Caco-2 (cell line): ENCODE measurements around the gene COL15A1. TPM values are rescaled to one million over a fixed set of nuclear protein-coding genes. Genes with fewer than 3 reads are reported as not detected.

Source experiments
- BruUV-seq: library from RNA; stranded (reverse); fragments of 400-500 nt; replicated peaks from 2 replicates; lab custom pipeline; 2021; lab: Mats Ljungman, UMichigan
- CTCF ChIA-PET: fragments of 300-600 bp; sonication (Branson Sonifier 250); formaldehyde crosslinking; loops from one replicate; lab custom pipeline; 2022; ENCODE audit warnings: antibody characterized with exemption; lab: Charles Lee
- POLR2A ChIA-PET: fragments of 300-600 bp; sonication (Branson Sonifier 250); formaldehyde crosslinking; loops from one replicate; lab custom pipeline; 2022; ENCODE audit warnings: antibody characterized with exemption; lab: Charles Lee
- DNase-seq, 2 experiments: peaks; one replicate each; pipeline versions ENCODE4 v3.0.0 to v3.0.0-alpha.2; 2020 to 2022
- H3K27me3 ChIP-seq: replicated peaks from 2 replicates; pipeline ENCODE4 v1.6.0; 2011; ENCODE audit warnings: low read length; ENCODE audit not compliant: control insufficient read depth, insufficient read depth
- H3K36me3 ChIP-seq: 2 replicates; pipeline ENCODE4 v1.5.1; 2011; ENCODE audit warnings: low read length; ENCODE audit not compliant: control insufficient read depth, insufficient read depth
- H3K4me1 ChIP-seq: fragments of 250-450 bp; sonication (Bioruptor Pico); 2 replicates; pipeline ENCODE4 v1.5.1; 2020; ENCODE audit warnings: mild to moderate bottlenecking
- H3K4me3 ChIP-seq: 2 replicates; pipeline ENCODE4 v1.5.1; 2011; ENCODE audit warnings: low read depth, mild to moderate bottlenecking, control low read depth, low read length
- H3K9me3 ChIP-seq: fragments of 250-450 bp; sonication (Bioruptor Pico); 2 replicates; pipeline ENCODE4 v1.5.1; 2020; ENCODE audit warnings: mild to moderate bottlenecking, moderate library complexity
- H3K27ac Mint-ChIP-seq: one replicate; pipeline ENCODE4 v1.8.0; 2022; ENCODE audit warnings: mixed read lengths; ENCODE audit not compliant: unreplicated experiment
- H3K27me3 Mint-ChIP-seq: one replicate; pipeline ENCODE4 v1.8.0; 2022; ENCODE audit warnings: mixed read lengths; ENCODE audit not compliant: insufficient read depth, unreplicated experiment
- H3K36me3 Mint-ChIP-seq: one replicate; pipeline ENCODE4 v1.8.0; 2022; ENCODE audit warnings: mild to moderate bottlenecking, mixed read lengths; ENCODE audit not compliant: insufficient read depth, unreplicated experiment
- H3K4me1 Mint-ChIP-seq: one replicate; pipeline ENCODE4 v1.8.0; 2022; ENCODE audit warnings: low read depth, mixed read lengths; ENCODE audit not compliant: unreplicated experiment
- H3K4me3 Mint-ChIP-seq: one replicate; pipeline ENCODE4 v1.8.0; 2022; ENCODE audit warnings: mild to moderate bottlenecking, moderate library complexity, mixed read lengths; ENCODE audit not compliant: unreplicated experiment
- H3K9me3 Mint-ChIP-seq: one replicate; pipeline ENCODE4 v1.8.0; 2022; ENCODE audit warnings: mixed read lengths; ENCODE audit not compliant: unreplicated experiment
- CTCF ChIP-seq, 2 experiments: fragments of 200-600 bp in 1 of 2; IDR thresholded peaks; 1 replicate in 1 of 2; 2 replicates in 1 of 2; pipeline versions ENCODE4 v1.5.1 to v1.8.0; 2011 to 2022; ENCODE audit warnings: antibody characterized with exemption in 1 of 2, control low read depth in 1 of 2, inconsistent platforms in 1 of 2, low read depth in 1 of 2, low read length in 1 of 2, mild to moderate bottlenecking in 1 of 2, moderate library complexity in 1 of 2; ENCODE audit not compliant: insufficient read depth in 1 of 2, severe bottlenecking in 1 of 2, unreplicated experiment in 1 of 2
- intact Hi-C: fragments of 100-400 bp; cut with micrococcal nuclease; formaldehyde crosslinking; loops from one replicate; pipeline ENCODE4 v1.10.0; 2022; ENCODE audit not compliant: unreplicated experiment
- total RNA-seq: library from RNA; stranded (reverse); gene quantifications from 2 replicates; pipeline ENCODE4 v1.2.3, GENCODE V29; 2022

Gene COL15A1
- total RNA-seq, 1 experiment from 2014 or later: not detected

GRCh38 chr9:99012957-99013512, 69.3 kb downstream of the COL15A1 start:
- H3K27me3 Mint-ChIP-seq: no peaks in the 10 kb centered on the region
- no peak for TF ChIP-seq CTCF (IDR thresholded peaks at IDR 0.05; ENCODE audit: insufficient read depth in 1 of 2, low read depth in 1 of 2, low read length in 1 of 2, severe bottlenecking in 1 of 2, unreplicated experiment in 1 of 2)
- H3K4me1 ChIP-seq: no peaks in the 10 kb centered on the region
- no peaks in the 10 kb centered on the region for H3K4me1 Mint-ChIP-seq
- POLR2A ChIA-PET: no interaction called here
- DNase-seq: no peak
- peaks cover 44% of the 10 kb centered on the region for H3K9me3 ChIP-seq
- CTCF ChIA-PET: no interaction called here
- H3K27me3 ChIP-seq: no peaks in the 10 kb centered on the region
- H3K27ac Mint-ChIP-seq: no peak overlapping the region
- no peak overlapping the region for H3K4me3 ChIP-seq
- H3K36me3 Mint-ChIP-seq: no peaks in the 10 kb centered on the region
- intact Hi-C loops: no loop called here
- peaks cover 30% of the 10 kb centered on the region for H3K9me3 Mint-ChIP-seq
- no peak overlapping the region for H3K4me3 Mint-ChIP-seq
- no TSS peak for BruUV-seq
- no peaks in the 10 kb centered on the region for H3K36me3 ChIP-seq

- TF ChIP-seq CTCF (IDR thresholded peaks at IDR 0.05; ENCODE audit: insufficient read depth in 1 of 2, low read depth in 1 of 2, low read length in 1 of 2, severe bottlenecking in 1 of 2, unreplicated experiment in 1 of 2): no peak
- CTCF ChIA-PET: no interaction called here
These were observed 69.8 kb downstream of the COL15A1 start for GRCh38 chr9:99013550-99013949.

GRCh38 chr9:99015448-99015847, 71.7 kb downstream of the COL15A1 start:
- Mint-ChIP-seq H3K4me1 (no peaks in the 10 kb centered on the region), H3K27me3 (no peaks in the 10 kb centered on the region), H3K27ac (no peak overlapping the region), H3K4me3 (no peak overlapping the region), H3K9me3 (peaks cover 26% of the 10 kb centered on the region), H3K36me3 (no peaks in the 10 kb centered on the region)
- intact Hi-C loops: no loop called here
- DNase-seq: no peak
- H3K9me3 ChIP-seq: peaks cover 25% of the 10 kb centered on the region
- ChIA-PET POLR2A (no interaction called here), CTCF (no interaction called here)
- no peak for TF ChIP-seq CTCF (IDR thresholded peaks at IDR 0.05; ENCODE audit: insufficient read depth in 1 of 2, low read depth in 1 of 2, low read length in 1 of 2, severe bottlenecking in 1 of 2, unreplicated experiment in 1 of 2)
- H3K4me3 ChIP-seq: no peak overlapping the region
- H3K4me1 ChIP-seq: no peaks in the 10 kb centered on the region; the same call in 1 of the 2 replicates
- BruUV-seq: no TSS peak
- no peaks in the 10 kb centered on the region for H3K27me3 ChIP-seq
- no peaks in the 10 kb centered on the region for H3K36me3 ChIP-seq

More at GRCh38 chr9:99013550-99013949, 69.8 kb downstream of the COL15A1 start:
- Mint-ChIP-seq H3K9me3 (peaks cover 35% of the 10 kb centered on the region), H3K4me1 (no peaks in the 10 kb centered on the region), H3K27ac (no peak overlapping the region), H3K27me3 (no peaks in the 10 kb centered on the region), H3K36me3 (no peaks in the 10 kb centered on the region), H3K4me3 (no peak overlapping the region)
- POLR2A ChIA-PET: no interaction called here
- Histone ChIP-seq H3K27me3 (no peaks in the 10 kb centered on the region), H3K9me3 (peaks cover 39% of the 10 kb centered on the region), H3K4me3 (no peak overlapping the region), H3K36me3 (no peaks in the 10 kb centered on the region), H3K4me1 (no peaks in the 10 kb centered on the region)
- intact Hi-C loops: no loop called here
- no peak for DNase-seq
- no TSS peak for BruUV-seq
